Hippocampal formation (tissue), 2 donors: ENCODE data around the gene C3orf52.

Experiments
- DNase-seq, 2 donors: peaks; one replicate each; lab custom pipeline; 2025; lab: John Stamatoyannopoulos, UW

C3orf52 gene

GRCh38 chr3:112086875-112087524 is 811 bp downstream of the C3orf52 start:
- no peak for DNase-seq

- no peak for DNase-seq
Measured at GRCh38 chr3:112087746-112088145, 1.6 kb downstream of the C3orf52 start.

- DNase-seq = no peak
Measured at GRCh38 chr3:112088944-112089343, 2.8 kb downstream of the C3orf52 start.

- DNase-seq = no peak
Measured at GRCh38 chr3:112089956-112090886, 4.0 kb downstream of the C3orf52 start.

- DNase-seq = no peak
Measured at GRCh38 chr3:112090887-112091586, 4.8 kb downstream of the C3orf52 start.

DNA sequence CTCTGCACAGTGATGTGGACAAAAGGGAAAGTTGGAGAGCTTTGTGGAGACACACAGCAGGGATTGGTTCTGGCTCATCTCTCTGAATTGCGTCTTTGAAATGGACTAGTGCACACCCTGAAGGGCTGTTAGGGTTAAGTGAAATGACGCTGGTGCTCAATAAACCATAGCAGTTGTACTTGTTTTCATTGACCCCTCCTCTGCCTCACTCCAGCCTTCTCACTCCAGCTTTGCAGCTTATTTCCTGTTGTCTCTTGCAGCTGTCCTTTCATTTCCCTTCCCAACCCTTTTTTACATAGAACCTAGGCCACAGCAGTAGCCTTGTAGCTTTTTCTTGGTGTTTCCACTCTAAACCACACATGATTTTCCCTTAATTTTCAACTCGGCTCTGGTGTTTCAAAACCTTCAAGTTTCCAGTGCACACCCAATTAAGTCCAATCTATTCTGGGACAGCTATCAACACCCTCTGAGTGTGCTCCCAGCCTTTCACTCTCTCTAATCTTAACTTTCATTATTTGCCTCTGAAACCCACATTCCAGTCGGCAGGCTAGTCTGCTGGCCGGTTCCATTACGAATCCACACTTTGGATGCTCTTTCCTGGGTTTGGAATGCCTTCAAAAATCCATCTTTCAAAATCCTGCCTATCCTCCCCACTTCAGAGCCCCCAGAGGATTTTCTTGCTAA is 6.4 kb downstream of the C3orf52 start:
- DNase-seq = no peak

- no peak for DNase-seq
Measured at GRCh38 chr3:112093180-112093522, 7.0 kb downstream of the C3orf52 start.

DNA sequence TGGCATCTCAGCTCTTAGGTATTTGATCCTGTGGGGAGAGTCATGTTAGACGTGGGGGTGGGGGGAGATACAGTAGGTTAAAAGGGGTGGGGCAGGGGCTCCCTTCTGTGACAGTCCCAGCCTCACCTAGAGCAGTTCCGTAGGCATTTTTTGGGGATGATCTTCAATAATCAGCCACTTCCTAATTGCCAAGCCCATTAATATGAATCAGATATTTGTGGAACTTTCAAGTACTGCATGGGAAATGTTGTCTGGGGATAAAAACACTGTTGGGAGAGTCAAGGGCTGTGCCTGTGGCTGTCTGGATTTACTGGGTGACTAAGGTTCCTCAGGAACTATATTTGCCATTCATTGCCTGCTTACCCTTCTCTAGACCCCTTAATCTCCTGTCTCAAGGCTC is 9.5 kb downstream of the C3orf52 start:
- no peak for DNase-seq

DNA sequence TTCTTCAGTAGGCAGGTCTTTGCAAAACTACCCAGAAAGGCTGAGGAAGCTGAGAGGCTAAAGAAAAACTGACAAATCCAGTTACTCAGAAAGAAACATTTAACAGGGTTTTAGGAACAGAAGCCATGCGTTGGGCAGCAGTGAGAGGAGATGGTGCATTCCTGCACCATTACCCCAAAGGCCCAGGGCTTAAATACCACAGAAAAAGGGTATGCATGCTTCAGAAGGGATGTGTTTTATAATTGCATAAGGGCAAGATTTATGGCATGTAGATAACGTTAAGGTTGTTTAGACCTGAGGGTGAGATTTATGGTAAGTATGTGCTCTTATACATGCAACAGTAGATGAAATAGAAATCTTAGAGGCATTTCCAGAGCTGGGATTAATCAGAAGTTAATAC is 10.0 kb downstream of the C3orf52 start:
- no peak for DNase-seq

DNA sequence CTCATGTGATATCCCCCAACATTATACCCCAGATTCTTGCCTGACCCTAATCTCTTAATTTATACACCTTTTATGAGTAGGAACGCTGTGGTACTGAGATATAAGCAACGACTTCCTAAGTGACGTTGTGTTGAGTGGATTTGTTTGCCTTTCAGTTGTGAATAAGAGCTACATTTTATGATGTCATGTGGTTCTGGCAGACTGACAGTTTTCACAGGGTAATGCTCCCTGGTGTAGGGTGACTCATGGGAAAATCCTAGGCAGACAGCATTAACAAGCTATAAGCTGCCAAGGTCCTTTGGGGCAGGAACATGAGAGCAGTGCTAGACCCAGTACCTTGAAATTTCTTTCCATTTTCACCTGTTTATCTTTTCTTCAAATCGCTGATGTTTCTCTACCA is 11.2 kb downstream of the C3orf52 start:
- no peak for DNase-seq

DNA sequence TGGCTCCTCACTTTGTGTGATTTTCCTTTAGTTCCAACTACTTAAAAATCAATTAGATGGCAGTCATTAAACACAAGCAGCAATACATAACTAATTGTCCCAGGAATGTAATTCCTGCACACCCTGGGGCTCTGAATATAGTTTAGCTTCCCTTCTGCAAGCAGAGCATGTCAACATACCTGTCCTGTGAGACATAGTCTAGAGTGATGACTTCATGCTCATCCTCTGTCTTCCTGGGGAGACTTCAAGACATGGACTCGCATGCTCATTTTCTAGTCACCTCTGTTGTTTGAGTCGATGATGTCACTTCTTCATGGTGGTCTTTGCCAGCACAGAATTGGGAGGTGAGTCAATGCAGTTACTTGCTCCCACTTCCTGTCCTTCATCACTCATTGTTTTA is 15.7 kb downstream of the C3orf52 start:
- DNase-seq = no peak

DNA sequence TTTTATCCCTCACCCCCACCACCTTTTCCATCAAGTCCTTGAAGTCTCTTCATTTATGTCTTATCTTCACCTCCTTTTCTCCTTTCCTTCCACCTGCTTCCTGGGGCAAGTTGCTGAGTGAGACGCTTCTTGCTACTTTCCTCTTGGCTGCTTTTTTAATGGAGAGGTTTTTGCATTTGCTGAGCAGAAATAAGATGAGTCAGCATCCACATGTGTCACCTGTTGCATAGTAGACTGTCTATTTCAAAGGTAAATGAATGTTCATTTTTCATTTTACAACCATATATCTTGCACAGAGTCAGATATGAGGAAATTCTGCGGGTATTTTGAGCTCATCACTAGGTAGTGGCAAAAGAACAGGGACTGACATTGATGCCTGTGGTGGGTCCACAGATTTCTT is 18.6 kb downstream of the C3orf52 start:
- no peak for DNase-seq

GRCh38 chr3:112109322-112109721 is 23.1 kb downstream of the C3orf52 start:
- no peak for DNase-seq

DNA sequence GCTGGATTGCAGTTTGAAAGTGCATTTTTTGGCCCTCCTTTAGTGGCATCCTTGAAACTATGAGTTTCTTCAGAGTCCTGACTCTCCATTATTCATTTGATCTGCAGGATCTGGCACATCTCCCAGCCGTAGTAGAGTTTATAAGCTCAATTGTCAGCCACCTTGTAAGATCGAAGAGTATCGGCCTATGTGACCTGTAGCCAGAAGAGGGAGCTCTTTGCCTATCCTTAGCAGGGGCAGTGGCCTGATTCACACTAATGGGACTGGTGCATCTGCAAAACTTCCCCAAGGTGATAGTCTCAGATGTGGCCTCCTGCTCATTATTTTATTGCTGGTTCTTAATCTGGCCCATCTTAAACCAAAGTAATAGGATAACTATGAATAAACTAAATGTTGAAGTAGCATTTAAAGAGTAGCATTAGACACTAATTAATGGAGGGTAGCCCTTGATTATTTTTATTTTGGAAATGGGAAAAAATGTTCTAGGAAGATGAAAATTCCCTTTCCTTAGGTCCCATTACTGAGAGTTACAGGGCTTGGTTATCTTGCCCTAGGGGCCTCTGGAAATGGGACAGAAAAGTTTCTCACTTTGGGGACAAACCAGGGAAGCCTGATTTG is 25.7 kb downstream of the C3orf52 start:
- DNase-seq = peak; percentile 25 to 50

GRCh38 chr3:112114576-112115160 is 28.5 kb downstream of the C3orf52 start:
- DNase-seq = no peak

- no peak for DNase-seq
Measured at GRCh38 chr3:112115161-112115739, 29.1 kb downstream of the C3orf52 start.

DNA sequence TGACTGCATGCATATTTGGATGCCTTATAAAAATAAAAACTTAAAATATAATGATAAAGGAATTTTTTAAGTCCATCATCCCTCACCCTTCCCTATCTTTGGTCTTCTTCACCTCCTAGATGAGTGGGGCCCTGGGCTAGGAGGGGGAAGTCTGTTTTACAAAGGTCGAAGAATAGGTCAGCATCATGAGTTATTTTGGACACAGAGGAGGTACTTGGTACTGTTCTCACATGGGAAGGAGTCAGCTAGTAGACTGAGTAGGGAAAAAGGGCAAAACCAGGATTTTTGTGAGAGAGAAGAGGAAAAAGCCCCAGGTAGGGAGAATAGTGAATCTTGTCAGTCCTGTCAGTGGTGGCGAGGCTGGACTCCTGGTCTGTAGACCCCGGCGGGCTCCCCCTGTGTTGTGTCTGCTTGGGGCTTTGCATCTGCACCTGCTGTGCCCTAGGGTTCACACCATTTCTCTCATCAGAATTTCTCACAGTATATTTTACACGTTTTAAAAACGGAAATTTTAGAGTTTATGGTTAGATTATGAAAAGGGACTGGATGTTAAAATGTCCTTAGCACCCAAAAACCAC is 29.7 kb downstream of the C3orf52 start:
- DNase-seq = no peak

DNA sequence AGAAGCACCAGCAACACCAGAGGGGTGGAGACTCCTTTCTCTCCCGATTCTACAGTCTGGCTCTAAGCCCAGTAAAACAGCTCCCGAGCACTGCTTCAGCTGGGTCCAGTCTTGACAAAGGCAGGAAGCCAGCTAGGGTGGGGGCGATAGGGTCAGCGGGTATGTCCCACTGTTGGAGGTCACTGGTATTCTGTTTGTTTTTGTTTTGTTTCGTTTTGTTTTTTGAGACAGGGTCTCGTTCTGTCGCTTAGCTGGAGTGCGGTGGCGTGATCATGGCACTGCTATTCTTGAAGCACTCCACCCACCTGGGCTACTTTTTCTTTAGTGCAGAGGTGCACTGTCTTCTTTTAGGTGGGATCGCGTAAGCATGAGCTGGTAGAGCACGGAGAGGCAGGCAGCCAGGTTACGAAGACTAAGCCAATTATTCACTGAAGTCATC is 30.6 kb downstream of the C3orf52 start:
- no peak for DNase-seq

DNA sequence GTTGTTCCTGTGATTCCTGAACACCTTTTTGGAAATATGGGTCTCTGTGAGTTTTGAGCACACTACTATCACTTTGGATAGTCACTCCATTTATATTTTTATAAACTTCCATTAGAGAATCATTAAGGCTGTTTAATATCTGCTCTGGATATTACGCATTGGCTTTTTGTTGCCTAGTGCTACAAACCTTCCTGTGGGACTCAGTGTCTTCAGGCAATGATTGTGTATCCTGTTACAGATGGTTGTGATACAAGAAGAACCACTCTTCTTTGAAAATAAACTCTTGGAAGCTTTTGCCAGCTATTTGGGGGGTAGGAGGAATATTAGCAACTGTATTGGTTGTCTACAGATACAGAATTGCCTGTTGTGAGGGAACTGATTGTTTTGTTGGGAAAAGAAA is 31.2 kb downstream of the C3orf52 start:
- no peak for DNase-seq

GRCh38 chr3:112117841-112118571 is 31.8 kb downstream of the C3orf52 start:
- peak in 1 of 2 donors; percentile 12 for DNase-seq
